Activated T-helper 17 cell treated with anti-CD3 and anti-CD28 coated beads, Interleukin-2, amount 50 U/mL, for 72 hours (primary cell): ENCODE data around the gene NPAS3. TPM values are rescaled to one million over a fixed set of nuclear protein-coding genes. Genes with fewer than 3 reads are reported as not detected.

Experiments
- ATAC-seq: fragments of 150-1000 bp; cut with Tn5 transposase; replicated peaks from 2 replicates; pipeline ENCODE4 v1.10.0; 2021; ENCODE audit warnings: mild to moderate bottlenecking, moderate library complexity
- H3K27ac Mint-ChIP-seq: one replicate; pipeline ENCODE4 v1.8.0; 2022; ENCODE audit warnings: mixed read lengths
- H3K27me3 Mint-ChIP-seq: one replicate; pipeline ENCODE4 v1.8.0; 2022; ENCODE audit warnings: mixed read lengths
- H3K36me3 Mint-ChIP-seq: one replicate; pipeline ENCODE4 v1.8.0; 2022; ENCODE audit warnings: low read depth, mild to moderate bottlenecking, mixed read lengths
- H3K4me1 Mint-ChIP-seq: one replicate; pipeline ENCODE4 v1.8.0; 2022; ENCODE audit warnings: mixed read lengths
- H3K4me3 Mint-ChIP-seq: one replicate; pipeline ENCODE4 v1.8.0; 2022; ENCODE audit warnings: mild to moderate bottlenecking, mixed read lengths
- H3K9me3 Mint-ChIP-seq: one replicate; pipeline ENCODE4 v1.8.0; 2022; ENCODE audit warnings: mixed read lengths
- total RNA-seq, 2 donors: library from RNA; stranded (reverse); gene quantifications; one replicate each; pipeline ENCODE4 v1.2.3, GENCODE V29; 2022

The NPAS3 gene
- total RNA-seq, 2 donors from 2014 or later, result not detected

DNA sequence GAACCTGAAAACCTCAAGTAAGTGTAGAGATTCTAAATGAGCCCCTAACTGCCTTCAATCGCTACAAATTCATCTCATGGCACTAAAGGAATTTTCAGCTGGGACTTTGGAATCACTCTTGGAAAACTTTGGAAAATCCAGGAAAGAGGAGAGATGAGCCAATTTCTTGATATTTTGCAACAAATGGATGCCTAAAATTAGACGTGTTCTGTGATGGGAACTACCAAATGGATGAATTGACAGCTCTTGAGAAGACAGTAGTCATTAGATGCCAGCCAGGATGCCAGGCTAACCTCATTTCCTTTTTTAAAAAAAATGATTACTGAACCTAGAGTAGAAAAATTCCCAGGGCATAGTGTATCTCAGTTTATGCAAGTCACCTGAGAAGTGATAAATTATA lies 78.3 kb downstream of the NPAS3 start:
- Mint-ChIP-seq H3K36me3 (no peaks in the 10 kb centered on the region), H3K27me3 (peaks cover 7% of the 10 kb centered on the region), H3K4me1 (no peaks in the 10 kb centered on the region), H3K9me3 (no peaks in the 10 kb centered on the region), H3K4me3 (no peak overlapping the region), H3K27ac (no peak overlapping the region)
- no peak for ATAC-seq

DNA sequence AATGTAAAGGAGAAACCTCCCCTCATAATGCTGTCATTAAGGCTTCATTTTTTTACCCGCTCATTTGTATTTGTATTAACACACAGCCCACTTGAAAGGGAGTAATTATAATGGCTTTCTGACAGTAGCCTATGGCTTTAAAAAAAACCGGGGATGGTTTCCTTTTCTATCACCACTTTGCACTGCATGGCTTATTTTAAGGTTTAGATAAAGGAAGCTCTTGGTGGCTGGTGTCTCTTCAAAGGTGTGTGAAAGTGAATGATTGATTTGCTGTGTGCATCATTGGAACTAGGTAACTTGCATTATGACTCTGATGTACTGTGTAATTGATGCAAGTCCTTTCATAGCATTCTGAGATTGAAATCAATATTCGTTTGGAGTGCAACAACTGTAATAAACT lies 80.7 kb downstream of the NPAS3 start:
- Mint-ChIP-seq H3K36me3 (no peaks in the 10 kb centered on the region), H3K27me3 (peaks cover 7% of the 10 kb centered on the region), H3K27ac (no peak overlapping the region), H3K4me1 (no peaks in the 10 kb centered on the region), H3K9me3 (no peaks in the 10 kb centered on the region), H3K4me3 (no peak overlapping the region)
- ATAC-seq, result no peak

DNA sequence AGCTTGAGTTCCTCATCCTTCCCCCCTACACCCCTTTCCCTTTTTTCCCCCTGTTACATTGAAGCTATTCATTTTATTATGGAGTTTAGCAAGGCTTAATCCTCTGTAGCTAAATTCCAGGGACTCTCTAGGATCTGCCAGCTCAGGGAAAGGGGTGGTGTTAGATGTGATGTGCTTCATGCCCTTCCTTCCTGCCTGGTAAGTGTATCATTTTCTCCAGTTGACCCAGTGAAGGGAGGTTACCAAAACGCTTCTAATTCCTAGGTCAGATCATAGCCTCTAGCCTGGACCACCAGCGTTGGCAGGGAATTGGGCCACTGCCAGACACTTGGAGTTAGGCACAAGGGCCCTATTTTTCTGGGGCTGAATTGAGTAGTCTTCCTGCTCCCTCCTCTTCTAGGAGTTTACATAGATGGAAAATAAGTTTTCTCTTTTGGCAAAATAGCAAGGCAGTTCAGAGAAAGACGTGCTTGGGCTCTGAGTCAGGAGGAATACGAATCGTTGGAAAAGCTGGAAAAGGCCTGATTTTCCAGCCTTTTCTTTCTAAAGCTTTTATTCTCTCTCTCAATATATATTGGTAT lies 88.3 kb downstream of the NPAS3 start:
- no peaks in the 10 kb centered on the region for H3K9me3 Mint-ChIP-seq
- ATAC-seq, result no peak
- H3K36me3 Mint-ChIP-seq, result no peaks in the 10 kb centered on the region
- no peak overlapping the region for H3K27ac Mint-ChIP-seq
- H3K4me1 Mint-ChIP-seq, result no peaks in the 10 kb centered on the region
- peaks cover 4% of the 10 kb centered on the region for H3K27me3 Mint-ChIP-seq
- H3K4me3 Mint-ChIP-seq, result no peak overlapping the region

DNA sequence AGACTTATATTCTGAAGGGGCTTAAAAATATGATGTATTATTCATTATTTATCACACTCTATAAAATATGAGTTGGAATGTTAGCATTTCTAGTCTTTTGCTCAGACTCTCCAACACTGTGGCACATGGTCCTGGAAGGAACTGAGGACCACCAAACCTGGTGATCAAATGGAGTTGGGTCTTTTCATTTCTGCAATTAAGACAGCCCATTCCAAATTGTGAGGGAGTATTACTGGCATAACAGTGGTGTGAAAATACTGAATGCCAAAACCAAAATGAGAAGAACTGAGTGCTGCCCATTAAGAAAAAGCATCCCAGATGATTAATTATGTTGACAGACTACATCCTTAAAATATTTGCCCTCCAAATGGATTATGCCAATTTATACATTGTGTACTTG lies 90.8 kb downstream of the NPAS3 start:
- no peaks in the 10 kb centered on the region for H3K9me3 Mint-ChIP-seq
- H3K27ac Mint-ChIP-seq, result no peak overlapping the region
- H3K27me3 Mint-ChIP-seq, result peaks cover 4% of the 10 kb centered on the region
- no peak for ATAC-seq
- H3K4me3 Mint-ChIP-seq, result no peak overlapping the region
- no peaks in the 10 kb centered on the region for H3K4me1 Mint-ChIP-seq
- H3K36me3 Mint-ChIP-seq, result no peaks in the 10 kb centered on the region

DNA sequence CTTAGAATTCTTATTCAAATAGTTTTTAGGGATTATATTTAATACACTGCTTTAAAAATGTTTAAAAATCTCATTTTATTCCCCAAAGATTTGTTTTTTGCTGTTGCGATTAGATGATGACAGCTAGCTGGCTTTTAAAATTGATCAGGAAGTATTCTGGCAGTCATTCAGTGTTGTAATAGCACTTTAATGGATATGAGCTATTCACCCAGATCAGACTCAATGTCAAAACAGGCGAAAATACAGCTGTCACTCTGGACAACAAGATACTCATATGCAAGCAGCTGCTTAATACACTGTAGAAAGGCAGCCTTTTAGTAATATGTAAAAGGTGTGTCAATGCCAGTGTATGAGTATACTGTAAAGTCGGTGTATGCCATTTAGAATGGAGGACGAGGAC lies 91.7 kb downstream of the NPAS3 start:
- Mint-ChIP-seq H3K27ac (no peak overlapping the region), H3K36me3 (no peaks in the 10 kb centered on the region), H3K4me3 (no peak overlapping the region), H3K4me1 (no peaks in the 10 kb centered on the region), H3K9me3 (no peaks in the 10 kb centered on the region), H3K27me3 (peaks cover 4% of the 10 kb centered on the region)
- ATAC-seq, result no peak

DNA sequence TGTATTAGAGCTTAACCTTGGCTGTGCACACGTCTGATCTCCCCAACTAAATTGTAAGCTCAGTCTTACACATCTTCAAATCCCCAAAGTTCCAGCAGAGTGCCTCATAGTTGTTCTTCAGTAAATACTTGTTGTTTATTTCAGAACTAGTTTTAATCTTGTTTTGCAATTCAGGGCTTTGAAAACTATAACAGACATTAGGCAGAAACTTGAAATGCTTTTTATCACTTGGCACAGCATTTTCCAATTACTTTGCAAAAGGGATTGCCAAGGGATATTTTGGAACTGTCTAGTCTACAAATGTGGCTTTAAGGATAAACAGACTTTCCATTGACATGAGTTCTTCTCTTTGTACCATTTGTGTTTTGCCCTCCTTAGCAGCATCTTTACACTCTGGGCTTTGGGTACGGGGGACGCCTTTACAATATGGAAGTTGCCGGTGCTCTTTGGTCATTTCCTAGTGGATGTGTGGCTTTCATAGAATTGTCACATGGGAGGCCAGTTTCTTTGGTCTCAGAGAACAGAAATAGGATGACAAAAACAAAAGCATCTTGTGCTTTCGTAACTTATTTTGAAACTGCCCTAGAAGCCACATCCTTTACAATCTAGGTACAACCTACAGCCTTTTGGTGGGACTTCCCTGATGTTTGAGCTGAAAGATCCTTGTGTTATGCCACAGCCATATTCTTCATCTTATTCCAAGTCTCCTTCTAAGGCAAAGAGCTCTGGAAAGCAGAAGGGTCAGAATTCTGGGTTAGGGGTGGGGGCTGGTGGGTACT lies 96.9 kb downstream of the NPAS3 start:
- H3K4me3 Mint-ChIP-seq, result no peak overlapping the region
- no peaks in the 10 kb centered on the region for H3K4me1 Mint-ChIP-seq
- ATAC-seq, result no peak
- no peaks in the 10 kb centered on the region for H3K9me3 Mint-ChIP-seq
- no peak overlapping the region for H3K27ac Mint-ChIP-seq
- H3K27me3 Mint-ChIP-seq, result no peaks in the 10 kb centered on the region
- no peaks in the 10 kb centered on the region for H3K36me3 Mint-ChIP-seq

DNA sequence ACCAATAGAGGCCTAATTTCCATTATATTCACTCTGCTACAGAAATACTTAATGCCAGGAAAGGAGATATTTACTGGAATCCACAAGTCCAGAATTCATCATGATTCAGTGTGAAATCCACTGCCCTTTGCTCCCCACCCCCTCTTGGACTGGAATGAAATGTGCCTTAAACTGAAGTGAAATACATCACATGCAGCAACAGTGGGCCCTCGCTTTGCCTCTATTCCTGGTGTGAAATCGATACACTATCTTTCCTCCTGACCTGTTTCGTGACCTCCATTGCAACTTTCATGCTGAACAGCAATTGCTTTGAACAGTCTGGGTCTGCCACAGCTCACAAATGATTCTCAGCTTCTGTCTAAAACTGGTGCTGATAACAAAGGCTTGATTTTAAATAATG lies 100.6 kb downstream of the NPAS3 start:
- Mint-ChIP-seq H3K36me3 (no peaks in the 10 kb centered on the region), H3K9me3 (no peaks in the 10 kb centered on the region), H3K4me1 (no peaks in the 10 kb centered on the region), H3K27ac (no peak overlapping the region), H3K27me3 (no peaks in the 10 kb centered on the region), H3K4me3 (no peak overlapping the region)
- ATAC-seq, result no peak

DNA sequence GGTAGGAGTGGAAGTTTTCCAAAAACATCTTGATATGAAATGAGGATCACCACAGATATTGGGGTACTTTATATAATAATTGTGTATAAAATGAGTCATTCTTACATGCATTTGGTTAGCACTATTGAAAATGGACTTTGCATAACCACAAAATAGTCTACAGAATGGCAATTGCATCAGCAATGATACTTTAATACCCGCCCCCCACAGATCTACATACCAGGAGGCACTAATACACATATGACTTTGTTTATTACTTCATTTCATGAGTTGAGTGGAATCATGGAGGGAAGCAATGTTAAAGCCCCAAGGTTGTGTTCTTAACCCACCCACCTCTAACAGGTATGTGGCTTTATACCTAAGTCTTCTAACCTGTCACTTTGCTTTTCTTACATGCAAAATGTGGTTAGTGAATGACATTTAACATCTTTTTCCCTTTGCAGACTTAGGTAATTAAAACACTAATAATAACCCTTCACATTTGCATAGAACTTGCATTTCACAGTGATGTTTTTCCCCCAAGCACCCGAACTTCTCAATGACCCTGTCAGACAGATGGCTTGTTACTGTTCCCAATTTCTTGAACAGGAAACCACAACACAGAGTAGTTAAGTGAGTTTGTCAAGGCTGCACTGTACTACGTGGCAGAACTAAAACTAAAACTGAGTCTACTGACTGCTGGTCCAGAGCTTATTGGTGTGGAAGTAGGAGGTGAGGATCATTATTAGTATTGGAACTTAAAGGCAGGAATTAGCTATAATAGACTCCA lies 101.9 kb downstream of the NPAS3 start:
- H3K36me3 Mint-ChIP-seq, result no peaks in the 10 kb centered on the region
- H3K9me3 Mint-ChIP-seq, result no peaks in the 10 kb centered on the region
- no peak overlapping the region for H3K27ac Mint-ChIP-seq
- no peak overlapping the region for H3K4me3 Mint-ChIP-seq
- no peaks in the 10 kb centered on the region for H3K4me1 Mint-ChIP-seq
- H3K27me3 Mint-ChIP-seq, result no peaks in the 10 kb centered on the region
- ATAC-seq, result peak; percentile 60

DNA sequence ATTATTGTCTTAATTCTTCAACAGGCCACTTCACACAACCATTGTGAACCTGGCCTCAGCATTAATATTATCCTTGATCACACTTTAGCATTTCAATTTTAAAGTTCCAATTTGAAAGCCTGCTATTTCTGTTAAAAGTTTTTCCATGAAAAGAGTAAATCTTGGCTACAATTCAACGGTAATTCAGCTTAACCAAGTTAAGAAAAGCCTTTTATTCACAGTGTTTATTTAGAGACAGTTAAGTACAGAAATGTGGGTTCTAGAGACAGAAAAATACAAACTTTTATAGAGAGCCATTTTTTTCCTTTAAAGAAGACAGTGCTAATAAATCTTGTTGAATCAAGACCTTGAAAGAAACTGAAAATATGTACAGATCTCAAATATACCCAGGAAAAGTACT lies 103.9 kb downstream of the NPAS3 start:
- H3K36me3 Mint-ChIP-seq, result no peaks in the 10 kb centered on the region
- H3K4me3 Mint-ChIP-seq, result no peak overlapping the region

DNA sequence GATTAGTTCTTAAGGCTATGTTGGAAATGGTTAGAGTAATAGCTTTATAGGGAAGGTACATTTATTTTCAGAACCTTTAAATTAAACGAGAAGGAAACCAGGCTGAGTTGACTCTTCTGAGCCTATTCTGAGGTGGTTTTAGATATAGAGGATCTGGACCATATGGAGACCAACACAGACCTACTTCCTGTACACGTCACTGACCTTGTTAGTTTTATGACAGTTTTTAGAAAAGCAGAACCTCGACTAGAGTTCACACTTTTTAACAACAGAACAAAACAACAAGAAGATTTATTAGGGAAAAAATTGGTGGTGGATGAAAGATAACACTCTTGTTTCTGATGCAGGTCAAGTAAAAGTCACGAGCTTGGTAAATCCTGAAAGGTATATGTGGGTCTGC lies 107.1 kb downstream of the NPAS3 start:
- ATAC-seq, result no peak

More for the DNA sequence above, 103.9 kb downstream of the NPAS3 start:
- Mint-ChIP-seq H3K27ac (no peak overlapping the region), H3K4me1 (no peaks in the 10 kb centered on the region), H3K27me3 (peaks cover 3% of the 10 kb centered on the region), H3K9me3 (no peaks in the 10 kb centered on the region)
- no peak for ATAC-seq

DNA sequence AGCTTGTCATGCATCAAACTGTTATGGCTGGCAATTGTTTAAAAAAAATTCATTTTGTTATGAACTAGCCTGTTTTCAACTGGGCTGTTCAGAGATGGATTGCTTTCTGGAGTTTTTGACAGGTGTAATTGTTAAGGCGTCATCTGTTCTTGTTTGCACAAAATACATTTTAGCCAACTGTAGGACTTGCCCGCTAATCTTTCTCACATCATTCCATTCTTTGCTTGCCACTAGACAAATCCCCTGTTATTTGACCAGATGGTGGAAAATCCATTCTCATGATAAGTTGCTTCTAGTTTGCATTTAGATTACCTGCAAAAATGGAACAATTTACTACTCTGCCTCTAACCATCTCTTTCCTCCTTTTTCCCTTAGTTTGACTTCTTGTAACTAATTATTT lies 114.3 kb downstream of the NPAS3 start:
- peaks cover 3% of the 10 kb centered on the region for H3K27me3 Mint-ChIP-seq
- no peak overlapping the region for H3K27ac Mint-ChIP-seq
- H3K9me3 Mint-ChIP-seq, result peaks cover 4% of the 10 kb centered on the region
- no peaks in the 10 kb centered on the region for H3K36me3 Mint-ChIP-seq
- no peak overlapping the region for H3K4me3 Mint-ChIP-seq
- no peak for ATAC-seq
- H3K4me1 Mint-ChIP-seq, result no peaks in the 10 kb centered on the region

More for the DNA sequence above, 107.1 kb downstream of the NPAS3 start:
- Mint-ChIP-seq H3K36me3 (no peaks in the 10 kb centered on the region), H3K27ac (no peak overlapping the region), H3K27me3 (peaks cover 3% of the 10 kb centered on the region), H3K9me3 (peaks cover 4% of the 10 kb centered on the region), H3K4me1 (no peaks in the 10 kb centered on the region), H3K4me3 (no peak overlapping the region)

DNA sequence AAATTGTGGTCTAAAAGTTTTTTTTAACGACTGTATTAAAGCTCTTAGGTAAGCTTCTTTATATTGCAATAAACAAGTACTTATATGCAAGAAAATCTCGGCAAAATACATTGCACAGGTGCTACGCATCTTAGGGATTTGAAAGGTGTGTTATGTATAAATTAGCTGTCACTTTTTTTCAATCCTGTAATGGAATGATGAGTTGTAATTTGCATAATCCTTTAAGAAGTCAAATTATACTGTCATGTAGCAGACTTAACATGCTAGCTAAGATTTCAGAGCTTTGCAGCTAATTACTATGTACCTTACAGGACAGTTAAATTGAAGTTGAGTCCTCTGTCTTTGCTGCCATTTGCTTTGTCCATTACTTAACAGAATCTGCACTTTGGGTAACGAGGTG lies 117.5 kb downstream of the NPAS3 start:
- Mint-ChIP-seq H3K9me3 (no peaks in the 10 kb centered on the region), H3K36me3 (no peaks in the 10 kb centered on the region), H3K27me3 (peaks cover 6% of the 10 kb centered on the region), H3K4me3 (no peak overlapping the region), H3K27ac (no peak overlapping the region), H3K4me1 (no peaks in the 10 kb centered on the region)
- ATAC-seq, result no peak

DNA sequence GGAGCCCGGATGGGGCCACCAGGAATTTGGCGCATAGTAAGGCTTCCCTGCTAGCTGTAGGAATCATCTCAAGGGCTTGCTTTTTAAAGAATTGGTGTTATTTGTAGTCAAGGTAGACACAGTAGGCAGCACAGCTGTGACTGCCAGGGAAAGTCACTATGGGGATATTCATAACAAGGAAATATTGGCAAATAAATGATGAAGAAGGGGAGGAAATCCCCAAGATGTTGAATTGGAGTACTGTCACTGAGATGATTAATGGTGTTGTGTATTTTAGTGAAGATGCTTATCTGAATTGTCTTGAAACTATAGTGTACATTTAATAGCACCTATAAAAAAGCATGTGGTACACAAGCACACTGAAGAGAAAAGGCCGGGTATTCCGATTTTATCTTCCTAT lies 118.9 kb downstream of the NPAS3 start:
- Mint-ChIP-seq H3K27ac (no peak overlapping the region), H3K4me1 (no peaks in the 10 kb centered on the region), H3K4me3 (no peak overlapping the region), H3K9me3 (no peaks in the 10 kb centered on the region), H3K27me3 (peaks cover 9% of the 10 kb centered on the region), H3K36me3 (no peaks in the 10 kb centered on the region)
- no peak for ATAC-seq

DNA sequence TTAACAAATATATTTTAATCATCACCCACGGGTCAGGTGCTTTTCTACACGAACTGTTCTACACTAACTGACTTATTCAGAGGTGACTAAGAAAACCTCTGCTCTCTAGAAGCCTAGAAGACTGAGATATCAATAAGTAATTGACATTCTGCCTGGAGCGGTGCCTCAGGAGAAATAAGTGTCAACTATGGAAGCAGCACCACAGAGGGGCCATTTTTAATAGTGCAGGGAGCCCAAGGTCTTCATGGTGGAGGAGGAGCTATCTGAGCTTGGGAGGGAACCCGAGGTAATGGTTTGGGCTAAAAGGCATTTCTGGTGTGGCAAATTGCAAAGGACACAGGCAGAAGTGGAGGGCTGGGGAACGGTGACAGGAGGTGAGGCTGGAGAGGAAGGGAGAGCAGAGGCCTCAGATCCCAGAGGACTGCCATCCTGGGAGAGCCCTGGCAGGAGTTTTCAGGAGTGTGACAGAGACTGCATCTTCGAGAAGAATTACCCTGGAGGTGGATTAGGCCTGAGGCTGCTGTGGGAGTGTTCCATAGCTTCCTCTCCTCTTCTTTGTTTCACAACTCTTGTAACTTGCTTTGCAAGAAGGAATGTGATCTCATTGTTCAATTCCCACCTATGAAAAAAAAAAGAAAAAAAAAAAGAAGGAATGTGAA lies 123.1 kb downstream of the NPAS3 start:
- Mint-ChIP-seq H3K9me3 (no peaks in the 10 kb centered on the region), H3K27ac (no peak overlapping the region), H3K36me3 (no peaks in the 10 kb centered on the region), H3K4me1 (no peaks in the 10 kb centered on the region), H3K4me3 (no peak overlapping the region), H3K27me3 (peaks cover 6% of the 10 kb centered on the region)
- no peak for ATAC-seq
